Astrocyte of the cerebellum (primary cell): ENCODE results near the gene STK17B.

Experiments
- DNase-seq: peaks from one replicate; pipeline ENCODE4 v3.0.0-alpha.2; 2011; ENCODE audit warnings: low read depth
- H3K4me3 ChIP-seq: 2 replicates; pipeline ENCODE4 v1.5.1; 2011; ENCODE audit warnings: mild to moderate bottlenecking, low read depth, low read length, moderate library complexity
- in situ Hi-C: cut with HindIII; loops from 2 replicates; pipeline ENCODE4 v1.10.0; 2017; ENCODE audit warnings: low sequenced_read_pairs
- TF ChIP-seq, protein P1 (sequence below): IDR thresholded peaks from 2 replicates; pipeline ENCODE4 v1.5.1; 2012; ENCODE audit warnings: low read length, low read depth, moderate library complexity, mild to moderate bottlenecking; ENCODE audit errors: missing control alignments

Gene STK17B

GRCh38 chr2:196186266-196186980 is 15.0 kb upstream of the STK17B start:
- in situ Hi-C loops, result no loop called here
- no peak overlapping the region for H3K4me3 ChIP-seq
- DNase-seq, result no peak
- TF ChIP-seq, protein P1, sequence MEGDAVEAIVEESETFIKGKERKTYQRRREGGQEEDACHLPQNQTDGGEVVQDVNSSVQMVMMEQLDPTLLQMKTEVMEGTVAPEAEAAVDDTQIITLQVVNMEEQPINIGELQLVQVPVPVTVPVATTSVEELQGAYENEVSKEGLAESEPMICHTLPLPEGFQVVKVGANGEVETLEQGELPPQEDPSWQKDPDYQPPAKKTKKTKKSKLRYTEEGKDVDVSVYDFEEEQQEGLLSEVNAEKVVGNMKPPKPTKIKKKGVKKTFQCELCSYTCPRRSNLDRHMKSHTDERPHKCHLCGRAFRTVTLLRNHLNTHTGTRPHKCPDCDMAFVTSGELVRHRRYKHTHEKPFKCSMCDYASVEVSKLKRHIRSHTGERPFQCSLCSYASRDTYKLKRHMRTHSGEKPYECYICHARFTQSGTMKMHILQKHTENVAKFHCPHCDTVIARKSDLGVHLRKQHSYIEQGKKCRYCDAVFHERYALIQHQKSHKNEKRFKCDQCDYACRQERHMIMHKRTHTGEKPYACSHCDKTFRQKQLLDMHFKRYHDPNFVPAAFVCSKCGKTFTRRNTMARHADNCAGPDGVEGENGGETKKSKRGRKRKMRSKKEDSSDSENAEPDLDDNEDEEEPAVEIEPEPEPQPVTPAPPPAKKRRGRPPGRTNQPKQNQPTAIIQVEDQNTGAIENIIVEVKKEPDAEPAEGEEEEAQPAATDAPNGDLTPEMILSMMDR, result no peak

DNA sequence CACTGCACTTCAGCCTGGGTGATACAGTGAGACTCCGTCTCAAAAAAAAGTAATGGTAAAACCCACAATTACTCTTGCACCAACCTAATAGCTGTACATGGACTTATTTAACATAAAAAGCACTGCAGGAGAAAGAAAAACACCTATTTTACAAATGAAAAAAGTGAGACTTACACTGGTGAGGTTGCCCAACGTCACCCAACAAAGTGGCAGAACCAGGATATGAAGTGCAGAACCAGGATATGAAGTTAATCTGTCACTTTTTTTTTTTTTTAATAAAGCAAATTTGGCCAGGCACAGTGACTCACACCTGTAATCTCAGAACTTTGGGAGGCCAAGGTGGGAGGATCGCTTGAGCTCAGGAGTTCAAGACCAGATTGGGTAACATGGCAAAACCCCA is 13.5 kb upstream of the STK17B start:
- TF ChIP-seq, protein P1, result no peak
- no peak for DNase-seq
- in situ Hi-C loops, result no loop called here
- H3K4me3 ChIP-seq, result no peak overlapping the region

GRCh38 chr2:196183528-196184231 is 12.3 kb upstream of the STK17B start:
- TF ChIP-seq, protein P1, result no peak
- no peak for DNase-seq
- in situ Hi-C loops, result no loop called here
- H3K4me3 ChIP-seq, result no peak overlapping the region

DNA sequence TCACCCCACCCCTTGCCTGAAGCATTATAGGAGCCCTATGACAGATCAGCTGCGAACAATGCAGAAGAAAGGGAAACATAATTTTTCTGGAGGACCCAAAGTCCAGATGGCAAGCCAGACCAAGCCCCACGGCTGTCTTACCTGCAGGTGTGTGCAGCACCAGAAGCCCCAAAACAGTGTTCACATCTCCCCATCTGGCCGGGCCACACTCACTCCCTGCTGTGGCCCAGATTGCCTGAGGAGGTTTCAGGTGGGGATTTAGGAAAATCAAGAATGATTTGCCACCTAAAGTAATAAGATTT is 11.7 kb upstream of the STK17B start:
- in situ Hi-C loops, result no loop called here
- TF ChIP-seq, protein P1, result no peak
- no peak overlapping the region for H3K4me3 ChIP-seq
- DNase-seq, result no peak

- no peak for DNase-seq
- no peak overlapping the region for H3K4me3 ChIP-seq
- TF ChIP-seq, protein P1, result no peak
- in situ Hi-C loops, result no loop called here
These were observed 11.2 kb upstream of the STK17B start for GRCh38 chr2:196182439-196183171.

GRCh38 chr2:196181484-196181883 is 10.1 kb upstream of the STK17B start:
- DNase-seq, result no peak
- in situ Hi-C loops, result no loop called here
- no peak overlapping the region for H3K4me3 ChIP-seq
- TF ChIP-seq, protein P1, result no peak
